HFF-Myc (cell line): Measurements from ENCODE around the gene SUPT20HL1.

Source experiments
- DNase-seq: peaks from one replicate; pipeline ENCODE4 v3.0.0-alpha.2; 2011; ENCODE audit warnings: low read depth; ENCODE audit errors: extremely low read depth
- H3K4me3 ChIP-seq: replicated peaks from 2 replicates; pipeline ENCODE4 v1.5.1; 2011; ENCODE audit warnings: low read depth, mild to moderate bottlenecking, control low read depth, low read length
- CTCF ChIP-seq: IDR thresholded peaks from 2 replicates; pipeline ENCODE4 v1.5.1; 2012; ENCODE audit warnings: mild to moderate bottlenecking, low read depth, low read length, control low read depth; ENCODE audit errors: missing control alignments

Gene SUPT20HL1

GRCh38 chrX:24325231-24325630 is 35.2 kb upstream of the SUPT20HL1 start:
- H3K4me3 ChIP-seq = no peak overlapping the region
- no peak for DNase-seq
- no peak for TF ChIP-seq CTCF

GRCh38 chrX:24332878-24333277 is 27.6 kb upstream of the SUPT20HL1 start:
- TF ChIP-seq CTCF = no peak
- no peak overlapping the region for H3K4me3 ChIP-seq
- DNase-seq = no peak

GRCh38 chrX:24333371-24333770 is 27.1 kb upstream of the SUPT20HL1 start:
- no peak for DNase-seq
- TF ChIP-seq CTCF = no peak
- no peak overlapping the region for H3K4me3 ChIP-seq

- TF ChIP-seq CTCF = no peak
- no peak overlapping the region for H3K4me3 ChIP-seq
- DNase-seq = no peak
Measured at GRCh38 chrX:24334461-24334860, 26.0 kb upstream of the SUPT20HL1 start.

GRCh38 chrX:24335871-24336270 is 24.6 kb upstream of the SUPT20HL1 start:
- no peak for DNase-seq
- H3K4me3 ChIP-seq = no peak overlapping the region
- TF ChIP-seq CTCF = no peak

GRCh38 chrX:24339911-24340310 is 20.5 kb upstream of the SUPT20HL1 start:
- no peak overlapping the region for H3K4me3 ChIP-seq
- TF ChIP-seq CTCF = no peak
- no peak for DNase-seq

- no peak for DNase-seq
- H3K4me3 ChIP-seq = no peak overlapping the region
- no peak for TF ChIP-seq CTCF
Measured at GRCh38 chrX:24340501-24340900, 19.9 kb upstream of the SUPT20HL1 start.
